Ascending aorta (tissue), 2 donors: ENCODE measurements around the gene CD22. TPM values are rescaled to one million over a fixed set of nuclear protein-coding genes. Genes with fewer than 3 reads are reported as not detected.

ENCODE experiments used
- DNase-seq, 2 donors: peaks; one replicate each; pipeline ENCODE4 v3.0.0-alpha.2; 2019; ENCODE audit warnings: low spot score in 2 of 2
- H3K27ac ChIP-seq, 2 donors: fragments of 200-600 bp; sonication (generic); one replicate each; pipeline ENCODE4 v1.5.1; 2016 to 2017; ENCODE audit warnings: mild to moderate bottlenecking in 1 of 2
- H3K27me3 ChIP-seq: fragments of 200-600 bp; sonication (generic); one replicate; pipeline ENCODE4 v1.5.1; 2017
- H3K36me3 ChIP-seq, 2 donors: fragments of 200-600 bp; sonication (generic); one replicate each; pipeline ENCODE4 v1.5.1; 2016
- H3K4me1 ChIP-seq, 2 donors: fragments of 200-600 bp; sonication (generic); one replicate each; pipeline ENCODE4 v1.5.1; 2016 to 2017; ENCODE audit warnings: mild to moderate bottlenecking in 1 of 2
- H3K4me3 ChIP-seq, 2 donors: fragments of 200-600 bp; sonication (generic); one replicate each; pipeline ENCODE4 v1.5.1; 2016 to 2017; ENCODE audit warnings: mild to moderate bottlenecking in 1 of 2
- H3K9me3 ChIP-seq, 2 donors: fragments of 200-600 bp; sonication (generic); one replicate each; pipeline ENCODE4 v1.5.1; 2016
- CTCF ChIP-seq, 3 experiments: fragments of 200-600 bp in 2 of 3; fragments of 450-650 bp in 1 of 3; sonication (generic) in 2 of 3; IDR thresholded peaks; one replicate each; pipeline ENCODE4 v1.5.1; 2016 to 2019; ENCODE audit warnings: antibody characterized with exemption in 3 of 3, mild to moderate bottlenecking in 1 of 3, moderate library complexity in 1 of 3
- intact Hi-C: fragments of 100-400 bp; cut with DNase I; formaldehyde crosslinking; loops from one replicate; pipeline ENCODE4 v1.15.1; 2023
- total RNA-seq: library from RNA; depleted of rRNA; stranded (reverse); fragments of >200 nt; gene quantifications from one replicate; pipeline ENCODE4 v1.1.0, GENCODE V29; 2016

CD22 gene
- total RNA-seq, 1 donor from 2014 or later, result 0.75 TPM

DNA sequence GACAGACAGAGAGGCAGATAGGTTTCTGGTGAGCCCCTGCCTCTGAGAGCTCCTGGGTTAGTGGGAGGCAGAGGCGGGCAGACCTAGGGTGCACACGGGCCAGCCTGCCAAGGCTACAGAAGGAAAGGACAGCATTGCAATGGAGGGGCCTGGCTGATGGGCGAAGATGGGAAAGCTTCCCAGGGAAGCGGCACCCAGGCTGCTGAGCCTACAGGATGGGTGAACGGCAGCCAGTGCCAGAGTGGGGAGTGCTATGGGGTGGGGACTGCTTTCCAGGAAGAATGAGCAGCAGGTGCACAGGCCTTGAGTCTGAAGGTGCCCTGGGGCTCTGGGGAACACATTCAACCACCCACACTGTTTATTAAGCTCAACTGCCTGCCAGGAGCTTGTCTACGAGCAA lies 37.7 kb upstream of the CD22 start:
- TF ChIP-seq CTCF (IDR thresholded peaks at IDR 0.05), result no peak

GRCh38 chr19:35291916-35292315 lies 37.1 kb upstream of the CD22 start, which contains the start of gene MAG:
MAG (plus strand) TSS chr19:35292161; CDS start chr19:35295409, 3,248 bp downstream.
- DNase-seq, result no peak
- H3K4me3 ChIP-seq, result no peak within 1 kb of the TSS
- no peaks in the 10 kb centered on the region for H3K4me1 ChIP-seq
- no peaks in the 10 kb centered on the region for H3K27me3 ChIP-seq
- no peak within 1 kb of the TSS for H3K27ac ChIP-seq
- no peaks in the 10 kb centered on the region for H3K36me3 ChIP-seq
- H3K9me3 ChIP-seq, result no peaks in the 10 kb centered on the region
- intact Hi-C loops, result no loop called here
- no peak for TF ChIP-seq CTCF (IDR thresholded peaks at IDR 0.05)

More for the DNA sequence above, 37.7 kb upstream of the CD22 start:
- no peaks in the 10 kb centered on the region for H3K27me3 ChIP-seq
- H3K4me1 ChIP-seq, result no peaks in the 10 kb centered on the region
- H3K9me3 ChIP-seq, result no peaks in the 10 kb centered on the region
- H3K27ac ChIP-seq, result no peak overlapping the region
- no peak for DNase-seq
- H3K36me3 ChIP-seq, result no peaks in the 10 kb centered on the region
- no peak overlapping the region for H3K4me3 ChIP-seq
- intact Hi-C loops, result no loop called here

- H3K36me3 ChIP-seq, result no peaks in the 10 kb centered on the region
- H3K4me1 ChIP-seq, result no peaks in the 10 kb centered on the region
- no peak overlapping the region for H3K4me3 ChIP-seq
- DNase-seq, result no peak
- intact Hi-C loops, result no loop called here
- H3K27ac ChIP-seq, result no peak overlapping the region
- H3K9me3 ChIP-seq, result no peaks in the 10 kb centered on the region
- no peak for TF ChIP-seq CTCF (IDR thresholded peaks at IDR 0.05)
- no peaks in the 10 kb centered on the region for H3K27me3 ChIP-seq
Measured at GRCh38 chr19:35292421-35293362, 36.3 kb upstream of the CD22 start.

- no peaks in the 10 kb centered on the region for H3K36me3 ChIP-seq
- TF ChIP-seq CTCF (IDR thresholded peaks at IDR 0.05), result no peak
- H3K27me3 ChIP-seq, result no peaks in the 10 kb centered on the region
- H3K4me3 ChIP-seq, result no peak overlapping the region
- H3K27ac ChIP-seq, result no peak overlapping the region
- H3K9me3 ChIP-seq, result no peaks in the 10 kb centered on the region
- DNase-seq, result no peak
- intact Hi-C loops, result no loop called here
- no peaks in the 10 kb centered on the region for H3K4me1 ChIP-seq
Measured at GRCh38 chr19:35293363-35293739, 35.6 kb upstream of the CD22 start.

- Histone ChIP-seq H3K27ac (no peak overlapping the region), H3K4me3 (no peak overlapping the region), H3K27me3 (no peaks in the 10 kb centered on the region), H3K4me1 (no peaks in the 10 kb centered on the region), H3K36me3 (no peaks in the 10 kb centered on the region), H3K9me3 (no peaks in the 10 kb centered on the region)
- intact Hi-C loops, result no loop called here
- no peak for DNase-seq
- TF ChIP-seq CTCF (IDR thresholded peaks at IDR 0.05), result no peak
Measured at GRCh38 chr19:35293808-35294207, 35.2 kb upstream of the CD22 start.
